NCI-H69 (cell line): ENCODE measurements around the gene CASP6.
"Not testable (repeated sequence)": the region's sequence is repeated elsewhere in the genome, so short reads cannot be mapped to it uniquely, and the experiment has no call there.

Experiments
- DNase-seq: peaks from one replicate; lab custom pipeline; 2025; lab: John Stamatoyannopoulos, UW

Gene CASP6

DNA sequence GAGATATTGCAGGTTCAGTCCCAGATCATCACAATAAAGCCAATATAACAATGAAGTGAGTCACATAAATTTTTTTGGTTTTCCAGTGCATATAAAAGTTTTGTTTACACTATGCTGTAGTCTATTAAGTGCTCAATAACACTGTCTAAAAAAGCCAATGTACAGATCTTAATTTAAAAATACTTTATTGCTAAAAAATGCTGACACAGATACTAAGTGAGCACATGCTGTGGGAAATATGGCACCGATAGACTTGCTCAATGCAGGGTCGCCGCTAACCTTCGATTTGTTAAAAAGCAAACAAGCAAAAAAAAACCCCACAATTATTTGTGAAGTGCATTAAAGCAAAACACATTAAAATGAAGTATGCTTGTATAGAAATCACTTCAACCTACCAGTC, 16.4 kb upstream of the CASP6 start:
- DNase-seq = no peak

DNA sequence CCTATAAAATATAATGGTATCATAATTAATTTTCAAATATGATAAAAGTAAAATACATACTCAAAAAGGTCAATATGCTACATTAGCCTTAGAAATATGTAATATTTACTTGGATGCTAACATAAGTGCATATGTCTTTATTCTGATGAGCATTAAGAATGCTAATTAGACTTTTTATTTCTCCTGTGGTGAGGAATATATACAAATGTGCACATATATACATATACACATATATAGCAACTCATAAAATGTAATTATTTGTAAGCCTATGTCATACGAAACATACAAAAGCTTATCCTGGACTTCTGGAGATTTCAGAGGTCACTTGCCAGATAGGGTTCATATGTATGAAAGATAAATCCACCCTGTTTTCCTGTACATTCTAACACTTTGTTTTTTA, 15.5 kb upstream of the CASP6 start:
- no peak for DNase-seq

DNA sequence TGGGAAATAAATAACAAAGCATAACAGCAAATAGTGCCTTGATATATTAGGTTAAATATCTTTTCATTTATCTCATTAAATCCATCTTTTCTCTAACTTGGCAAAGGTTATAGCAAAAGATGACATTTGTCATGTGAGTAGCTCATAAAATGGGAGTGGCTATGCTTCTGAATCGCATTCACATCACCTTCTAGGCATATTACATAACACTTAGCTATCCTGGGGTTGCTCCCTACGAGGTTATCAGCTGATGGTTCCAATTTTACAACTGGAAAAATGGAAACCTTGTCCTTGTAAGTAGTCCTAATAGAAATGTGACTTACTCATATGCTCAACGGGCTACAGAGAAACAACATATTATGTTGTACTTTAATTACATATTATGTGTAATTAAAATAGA, 10.3 kb upstream of the CASP6 start:
- DNase-seq = no peak

DNA sequence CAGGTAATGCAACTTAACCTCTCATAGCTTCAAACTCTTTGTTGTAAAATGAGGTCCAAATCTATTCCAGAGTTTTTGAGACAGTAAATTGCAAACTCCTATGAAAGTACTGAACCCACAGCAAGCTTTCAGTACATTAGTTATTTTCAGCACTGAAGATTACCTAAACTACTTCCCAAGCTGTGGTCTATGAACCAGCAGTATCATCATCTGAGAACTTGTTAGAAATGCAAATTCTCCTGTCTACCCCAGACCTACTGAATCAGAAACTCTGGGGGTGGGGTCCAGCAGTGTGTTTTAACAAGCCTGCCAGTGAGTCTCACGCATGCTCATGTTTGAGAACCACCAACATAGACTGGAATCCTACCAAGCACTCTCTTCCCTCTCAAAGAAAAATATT, 5.7 kb upstream of the CASP6 start:
- DNase-seq = no peak

DNA sequence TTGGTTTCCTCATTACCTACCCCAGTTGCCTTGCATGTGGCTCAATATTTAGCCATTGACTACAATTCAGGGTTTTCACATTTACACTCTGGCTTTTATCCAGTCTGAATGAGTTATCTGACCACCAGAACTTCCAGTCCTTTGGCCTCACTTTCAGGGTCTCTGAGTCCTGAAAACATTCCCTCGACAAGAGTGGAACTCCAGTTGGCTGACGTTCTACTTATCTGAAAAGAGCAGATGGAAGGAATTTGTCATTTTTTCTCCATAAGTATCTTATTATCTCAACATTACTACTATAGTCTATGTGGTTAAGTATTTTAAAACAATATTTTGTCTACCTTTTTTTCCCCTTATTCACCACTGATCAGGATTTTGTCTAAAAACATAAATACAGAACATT, 5.2 kb upstream of the CASP6 start:
- DNase-seq = no peak

DNA sequence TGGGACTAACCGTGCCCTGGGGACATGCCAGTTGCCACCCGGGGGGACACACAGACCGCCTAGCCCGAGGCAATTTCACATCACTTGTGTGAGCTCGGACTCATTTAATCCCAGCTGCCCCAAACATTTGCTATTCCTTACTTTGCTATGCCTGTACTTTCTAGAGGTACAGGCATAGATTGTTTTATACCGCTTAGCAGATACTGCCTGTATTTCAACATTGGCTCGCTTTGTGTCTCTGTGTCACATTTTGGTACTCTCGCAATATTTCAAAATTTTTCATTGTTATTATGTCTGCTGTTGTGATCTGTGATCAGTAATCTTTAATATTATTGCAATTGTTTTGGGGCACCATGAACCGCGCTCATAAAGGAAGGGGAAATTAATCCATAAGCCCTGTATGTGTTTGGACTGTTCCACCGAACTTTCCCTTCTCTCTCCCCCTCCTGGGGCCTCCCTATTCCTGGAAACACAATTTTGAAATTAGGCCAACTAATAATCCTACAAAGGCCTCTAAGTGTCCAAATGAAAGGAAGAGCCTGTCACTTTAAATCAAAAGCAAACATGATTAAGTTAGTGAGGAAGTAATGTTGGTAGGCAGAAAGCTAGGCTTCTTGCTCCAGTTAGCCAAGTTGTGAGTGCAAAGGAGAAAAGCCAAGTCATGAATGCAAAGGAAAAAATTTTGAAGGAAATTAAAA, 568 bp upstream of the CASP6 start:
- DNase-seq = peak; percentile 33

DNA sequence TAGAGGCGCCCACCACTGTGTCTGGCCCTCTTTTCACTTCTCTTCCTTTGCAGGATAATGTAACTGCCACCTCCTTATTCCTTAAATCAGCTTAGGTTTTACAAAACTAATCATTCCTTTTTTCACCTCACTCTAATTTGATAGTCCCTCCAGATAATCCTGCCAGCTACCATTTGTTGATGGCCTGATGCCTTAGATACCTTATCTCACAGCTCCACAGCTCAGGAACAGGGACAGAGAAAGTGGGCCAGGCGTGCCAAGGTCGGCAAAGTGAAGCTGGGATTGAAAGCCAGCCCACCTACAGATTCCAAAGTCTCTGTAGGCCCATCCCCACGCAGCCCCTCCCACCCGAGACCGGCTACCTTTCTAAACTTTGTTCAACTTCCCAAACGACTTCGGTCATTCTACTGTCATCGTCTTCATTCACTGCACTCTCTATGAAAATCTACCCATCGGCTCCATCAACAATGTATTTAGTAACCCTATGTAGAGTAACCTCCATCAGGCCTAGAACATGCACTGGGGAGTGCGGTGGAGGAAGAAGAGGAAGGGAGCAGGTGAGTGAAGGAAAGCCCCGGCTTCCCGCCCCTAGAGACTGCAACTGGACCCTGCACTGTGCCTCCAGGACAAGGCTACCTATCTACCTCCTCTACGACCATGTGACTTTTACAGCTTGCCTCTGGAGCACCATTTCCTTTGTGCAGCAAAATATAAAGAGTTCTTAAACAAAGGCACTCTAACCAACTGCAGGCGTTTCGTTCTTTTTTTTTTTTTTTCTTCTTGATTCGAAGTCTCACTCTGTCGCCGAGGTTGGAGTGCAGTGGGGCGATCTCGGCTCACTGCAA, 1.5 kb downstream of the CASP6 start:
- DNase-seq = peak; percentile 2

DNA sequence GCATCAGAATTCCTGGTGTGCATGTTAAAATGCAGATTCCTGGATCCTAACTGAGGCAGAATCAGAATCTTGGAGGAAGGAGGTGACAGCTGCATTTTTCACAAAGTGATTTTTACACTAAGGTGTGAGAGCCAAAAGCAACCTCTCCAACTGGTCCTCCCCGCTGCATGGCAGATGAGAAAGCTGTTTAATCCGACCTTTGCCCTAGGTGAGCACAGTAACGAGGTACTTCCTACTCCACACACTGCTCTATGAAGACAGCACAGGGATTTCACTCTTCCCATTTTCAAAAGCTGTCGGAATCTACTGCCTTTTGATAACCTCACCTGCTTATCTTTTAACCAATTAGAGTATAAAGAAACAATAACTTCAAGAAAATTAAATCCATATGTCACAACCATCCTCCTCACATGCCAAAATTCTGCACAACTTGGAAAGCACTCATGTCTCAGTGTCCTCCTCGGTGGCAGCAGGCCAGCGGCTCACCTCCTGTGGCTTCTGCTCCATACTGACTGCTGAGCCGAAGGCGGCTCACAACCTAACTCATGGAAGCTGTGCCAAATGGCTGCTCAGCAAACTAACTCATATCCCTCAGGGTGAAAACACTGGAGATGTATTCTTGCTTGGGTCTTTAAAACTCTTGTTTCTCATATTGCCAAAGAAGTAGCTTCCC, 3.6 kb downstream of the CASP6 start:
- DNase-seq = peak; percentile 54

DNA sequence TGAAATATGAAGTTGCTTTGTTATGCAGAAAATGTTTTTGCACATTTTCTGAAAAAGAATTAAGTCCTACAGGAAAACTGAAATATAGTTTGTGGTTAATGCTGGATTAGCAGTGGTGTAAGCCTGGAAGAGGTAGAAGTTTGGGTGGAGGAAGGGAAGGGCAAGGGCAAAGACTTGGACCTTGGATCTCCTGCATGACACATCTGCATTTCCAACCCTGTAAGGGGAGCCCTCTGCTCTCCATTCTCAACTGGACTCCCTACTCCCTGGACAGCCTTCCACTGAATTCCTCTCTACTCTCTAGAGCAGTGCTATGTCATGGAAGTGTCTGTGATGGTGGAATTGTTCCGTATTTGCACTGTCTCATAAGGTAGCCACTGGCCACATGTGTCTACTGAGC, 4.6 kb downstream of the CASP6 start:
- no peak for DNase-seq

DNA sequence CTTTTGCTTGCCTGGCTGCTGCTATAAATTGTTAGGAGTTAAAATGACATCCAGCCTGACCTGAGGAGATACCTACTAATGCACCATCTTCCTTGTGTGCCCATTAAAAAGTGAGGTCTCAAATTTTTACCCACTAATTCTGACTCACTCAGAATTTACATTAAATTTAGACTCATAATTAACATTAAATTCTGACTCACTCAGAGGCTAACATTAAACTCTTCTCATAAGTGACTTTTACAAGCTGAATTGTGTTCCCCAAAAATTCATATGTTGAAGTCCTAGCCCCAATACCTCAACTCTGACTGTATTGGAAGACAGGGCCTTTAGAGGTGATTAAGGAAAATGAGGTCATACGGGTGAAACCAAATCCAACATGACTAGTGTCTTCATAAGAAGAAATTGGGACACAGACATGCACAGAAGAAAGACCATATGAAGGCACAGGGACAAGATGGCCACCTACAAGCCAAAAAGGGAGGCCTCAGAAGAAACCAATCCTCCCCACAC, 11.8 kb downstream of the CASP6 start:
- no peak for DNase-seq

DNA sequence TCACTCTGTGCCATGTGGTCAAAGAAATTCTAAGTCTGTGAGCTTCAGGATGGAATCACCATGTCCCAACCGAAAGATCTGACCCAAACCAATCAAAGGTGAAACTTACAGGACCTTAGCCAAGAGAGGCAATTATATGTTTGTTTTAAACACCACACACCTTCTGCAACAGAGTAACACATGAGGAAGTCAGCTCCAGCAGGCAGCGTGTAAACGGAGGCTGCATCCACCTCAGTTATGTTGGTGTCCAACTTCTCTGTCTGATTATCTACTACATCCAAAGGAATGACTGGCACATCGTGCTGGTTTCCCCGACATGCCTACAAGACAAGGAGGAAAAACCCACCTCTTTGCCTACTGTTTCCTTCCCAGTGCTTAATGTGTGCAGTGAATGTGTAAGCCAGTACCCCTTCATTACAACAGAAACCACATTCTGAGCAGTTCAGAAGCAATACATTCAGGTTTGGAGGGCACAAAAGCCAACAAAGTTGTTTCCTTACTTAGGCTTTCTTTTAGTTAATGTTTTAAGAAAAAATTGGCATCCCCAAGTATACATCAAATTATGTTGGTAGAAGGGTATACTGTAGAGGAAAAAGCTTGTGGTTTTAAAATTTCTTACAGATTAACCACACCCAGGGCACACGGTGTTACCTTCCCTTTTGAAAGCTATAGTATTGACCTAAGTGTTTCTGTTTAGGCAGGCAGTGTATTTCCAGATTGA, 12.4 kb downstream of the CASP6 start:
- no peak for DNase-seq

DNA sequence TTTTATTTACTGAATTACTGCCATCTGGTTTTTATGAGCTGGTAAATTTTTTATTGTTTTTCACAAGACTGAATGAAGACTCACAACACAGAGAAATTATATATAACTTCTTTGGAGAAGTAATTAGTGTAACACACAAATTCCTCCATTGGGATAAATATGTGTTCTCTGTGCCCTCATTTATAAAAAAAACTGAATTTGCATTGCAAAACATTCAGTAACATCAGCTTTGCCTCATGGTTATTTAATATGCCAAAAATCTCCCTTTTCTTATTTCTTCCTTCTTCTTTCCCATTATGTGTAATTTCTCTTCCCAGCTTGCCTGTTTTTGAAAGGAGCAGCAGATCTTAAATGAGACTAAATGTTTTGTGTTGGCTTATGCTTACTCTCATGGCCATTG, 18.5 kb downstream of the CASP6 start:
- DNase-seq = no peak

DNA sequence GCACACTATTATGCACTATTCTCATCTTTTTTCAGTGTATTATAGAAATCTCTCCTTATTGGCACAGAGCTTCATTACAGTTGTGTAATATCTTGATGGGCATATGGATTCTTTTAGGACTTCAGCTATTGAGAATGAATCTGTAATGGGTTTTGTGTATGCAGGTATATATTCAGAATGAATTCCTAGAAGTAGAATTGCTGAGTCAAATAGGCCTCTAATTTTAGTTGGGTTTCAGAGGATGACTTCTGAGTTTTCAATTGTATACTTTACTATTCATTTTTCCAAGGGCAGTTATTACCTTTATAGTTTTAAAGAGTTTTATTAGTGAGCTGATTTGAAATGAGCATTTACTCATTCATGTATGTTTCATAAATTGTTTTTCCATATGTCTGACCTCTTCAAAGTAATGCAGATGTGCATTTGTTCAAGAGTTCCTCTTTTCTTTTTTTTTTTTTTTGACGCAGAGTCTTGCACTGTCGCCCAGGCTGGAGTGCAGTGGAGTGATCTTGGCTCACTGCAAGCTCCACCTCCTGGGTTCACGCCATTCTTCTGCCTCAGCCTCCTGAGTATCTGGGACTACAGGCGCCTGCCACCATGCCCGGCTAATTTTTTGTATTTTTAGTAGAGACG, 19.5 kb downstream of the CASP6 start:
- no peak for DNase-seq

DNA sequence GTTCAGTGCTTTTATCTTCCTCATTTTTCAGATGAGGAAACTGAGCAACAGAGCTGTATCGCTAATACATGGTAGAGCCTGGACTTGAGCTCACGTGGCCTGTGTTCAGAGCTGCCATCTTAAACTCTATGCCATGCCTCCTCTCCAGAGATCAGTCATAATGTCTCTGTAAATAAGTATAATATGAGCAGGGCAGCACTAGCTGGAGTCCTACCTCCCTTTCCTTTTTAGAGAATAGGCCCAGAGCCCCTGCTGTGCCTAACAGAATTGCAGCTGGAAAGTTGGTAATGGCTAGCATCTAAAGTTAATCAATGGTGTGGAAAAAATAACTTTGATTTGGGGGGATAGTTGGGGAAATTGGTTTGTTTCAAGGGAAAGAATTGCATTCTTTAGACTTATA, 20.4 kb downstream of the CASP6 start:
- peak; percentile 51 for DNase-seq

DNA sequence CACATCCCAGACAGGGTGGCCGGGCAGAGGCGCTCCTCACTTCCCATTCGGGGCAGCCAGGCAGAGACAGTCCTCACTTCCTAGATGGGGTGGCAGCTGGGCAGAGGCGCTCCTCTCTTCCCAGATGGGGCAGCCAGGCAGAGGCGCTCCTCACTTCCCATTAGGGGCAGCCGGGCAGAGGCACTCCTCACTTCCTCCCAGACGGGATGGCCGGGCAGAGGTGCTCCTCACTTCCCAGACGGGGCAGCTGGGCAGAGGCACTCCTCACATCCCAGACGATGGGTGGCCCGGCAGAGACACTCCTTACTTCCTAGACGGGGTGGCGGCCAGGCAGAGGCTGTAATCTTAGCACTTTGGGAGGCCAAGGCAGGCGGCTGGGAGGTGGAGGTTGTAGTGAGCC, 24.3 kb downstream of the CASP6 start:
- not testable (repeated sequence) for DNase-seq

DNA sequence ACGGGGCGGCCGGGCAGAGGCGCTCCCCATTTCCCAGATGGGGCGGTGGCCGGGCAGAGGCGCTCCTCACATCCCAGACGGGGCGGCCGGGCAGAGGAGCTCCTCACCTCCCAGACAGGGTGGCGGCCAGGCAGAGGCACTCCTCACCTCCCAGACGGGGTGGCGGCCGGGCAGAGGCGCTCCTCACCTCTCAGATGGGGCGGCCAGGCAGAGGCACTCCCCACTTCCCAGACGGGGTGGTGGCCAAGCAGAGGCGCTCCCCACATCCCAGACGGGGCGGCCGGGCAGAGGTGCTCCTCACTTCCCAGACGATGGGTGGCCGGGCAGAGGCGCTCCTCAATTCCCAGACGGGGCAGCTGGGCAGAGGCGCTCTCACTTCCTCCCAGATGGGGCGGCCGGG, 24.8 kb downstream of the CASP6 start:
- not testable (repeated sequence) for DNase-seq

DNA sequence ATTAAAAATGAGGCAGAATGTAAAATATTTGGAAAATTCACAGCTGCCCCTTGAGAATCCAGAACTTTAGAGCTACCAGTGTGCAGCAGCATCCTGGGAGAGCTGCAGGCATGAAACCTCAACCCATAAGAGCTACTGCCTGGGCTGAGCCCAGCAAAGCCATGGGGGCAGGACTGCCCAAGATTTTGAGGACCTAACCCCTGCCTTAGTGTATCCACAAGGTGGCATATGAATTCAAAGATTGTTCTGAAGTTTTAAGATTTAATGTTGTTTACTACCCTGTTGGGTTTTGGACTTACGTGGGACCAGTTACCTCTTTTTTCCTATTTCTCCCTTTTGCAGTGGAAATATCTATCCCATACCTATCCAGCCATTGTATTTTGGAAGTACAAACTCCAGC, 26.4 kb downstream of the CASP6 start:
- DNase-seq = no peak

DNA sequence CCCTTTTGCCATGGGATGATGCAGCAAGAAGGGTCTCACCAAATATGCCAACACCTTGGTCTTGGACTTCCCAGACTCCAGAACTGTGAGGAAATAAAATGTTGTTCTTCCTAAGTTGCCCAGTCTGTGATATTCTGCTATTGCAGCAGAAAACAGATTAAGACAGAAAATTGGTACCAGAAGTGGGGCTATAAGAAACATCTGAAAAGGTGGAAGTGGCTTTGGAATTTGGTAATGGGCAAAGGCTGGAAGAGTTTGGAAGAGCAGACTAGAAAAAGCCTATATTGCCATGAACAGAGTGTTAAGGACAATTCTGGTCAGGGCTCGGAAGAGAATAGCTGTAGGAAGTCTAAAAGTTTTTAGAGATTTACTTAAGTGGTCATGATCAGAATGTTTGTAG, 27.4 kb downstream of the CASP6 start:
- DNase-seq = no peak

DNA sequence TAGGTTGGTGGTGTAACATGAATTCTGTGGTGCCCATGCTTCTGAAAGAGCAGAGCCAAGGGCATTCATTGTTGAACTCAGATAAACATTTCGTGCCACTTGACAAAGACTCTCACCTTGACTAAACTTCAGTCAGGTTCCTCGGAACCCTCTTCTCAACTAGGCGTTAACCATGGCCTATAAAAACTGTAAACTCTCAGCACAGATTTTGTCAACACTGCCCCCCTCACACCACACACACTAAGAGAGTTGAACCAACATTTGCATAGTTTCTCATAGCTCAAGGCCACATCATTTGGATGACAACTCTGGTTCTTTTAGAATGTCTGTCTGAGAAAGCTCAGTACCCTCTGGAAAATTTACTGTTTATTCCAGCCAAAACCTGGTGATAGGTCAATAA, 28.1 kb downstream of the CASP6 start:
- DNase-seq = no peak

DNA sequence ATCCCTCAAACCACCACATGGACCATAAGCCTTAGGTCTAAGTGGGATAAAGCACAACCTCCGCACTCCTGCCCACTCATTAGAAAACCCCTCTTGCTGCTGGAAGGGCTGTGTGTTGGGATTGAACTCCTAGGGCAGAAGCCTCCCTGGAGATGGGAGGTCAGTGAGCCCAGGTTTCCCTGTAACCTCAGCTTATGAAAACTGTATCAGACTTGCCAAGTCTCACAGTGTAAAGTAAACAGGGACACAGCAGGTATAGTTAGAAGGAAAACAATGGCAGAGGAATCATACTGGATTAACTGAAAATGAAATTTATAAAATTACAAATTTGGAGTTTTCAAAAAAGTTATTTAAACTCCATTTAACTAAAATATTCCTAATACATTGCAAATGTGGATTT, 29.9 kb downstream of the CASP6 start:
- DNase-seq = peak; percentile 61

DNA sequence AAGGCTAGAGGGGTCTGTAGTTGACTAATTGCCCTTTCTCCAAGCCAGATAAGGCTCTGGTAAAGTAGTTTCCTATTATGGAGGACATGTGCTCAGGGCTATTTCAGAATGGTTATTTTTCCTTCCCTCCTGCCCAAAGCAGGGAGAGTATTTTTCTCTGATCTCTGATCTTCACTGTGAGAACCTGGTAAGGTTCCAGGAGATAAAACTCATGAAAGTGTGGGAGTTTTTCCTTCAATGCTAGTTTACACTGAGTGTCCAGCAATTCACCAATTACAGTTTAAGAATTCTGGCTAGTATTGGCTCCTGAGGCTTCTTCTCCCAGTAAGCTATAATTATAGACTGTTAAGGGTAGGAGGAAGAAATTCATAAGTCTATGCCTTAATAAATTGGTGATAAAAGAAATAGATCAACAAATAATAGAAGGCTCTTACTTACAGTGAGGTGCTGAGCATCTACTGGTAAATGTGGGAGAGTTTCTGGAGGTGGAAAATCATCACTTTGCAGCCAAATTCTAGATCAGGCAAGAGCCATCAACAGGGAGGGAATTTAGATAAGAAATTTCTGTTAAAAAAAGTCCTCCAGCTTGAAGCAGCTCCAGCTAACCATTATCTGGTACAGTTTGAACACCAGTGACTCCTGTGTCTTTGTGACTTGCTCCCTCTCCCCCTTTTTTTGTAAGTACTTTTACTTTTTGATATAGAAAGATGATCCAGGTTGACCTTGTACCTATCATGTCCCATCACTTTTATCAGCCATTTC, 30.9 kb downstream of the CASP6 start:
- no peak for DNase-seq
